ENCODE measurements around the gene LRCH4. TPM values are rescaled to one million over a fixed set of nuclear protein-coding genes. Genes with fewer than 3 reads are reported as not detected.

LRCH4 gene
- polyA plus RNA-seq, 1 experiment, result 11.3 TPM

DNA sequence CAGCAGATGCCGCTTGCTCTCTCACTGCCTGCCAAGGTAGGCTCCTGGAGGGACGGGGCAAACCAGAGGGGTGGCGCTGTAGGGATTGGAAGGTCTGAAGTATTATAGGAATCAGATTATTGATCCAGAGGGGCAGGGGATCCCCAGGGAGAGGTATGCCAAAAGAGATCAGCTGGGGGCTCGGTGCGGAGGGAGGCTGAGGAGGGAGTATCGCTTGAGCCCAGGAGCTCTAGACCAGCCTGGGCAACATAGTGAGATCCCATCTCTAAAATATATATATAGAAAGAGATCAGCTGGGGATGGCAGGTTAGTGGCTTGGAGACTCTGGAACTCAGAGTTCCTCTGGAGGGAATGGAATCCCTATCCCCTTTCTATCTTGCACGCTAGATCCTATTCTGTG is 9.3 kb upstream of the LRCH4 start:
- CTCF ChIA-PET, result no interaction called here
- TF ChIP-seq, protein P1, sequence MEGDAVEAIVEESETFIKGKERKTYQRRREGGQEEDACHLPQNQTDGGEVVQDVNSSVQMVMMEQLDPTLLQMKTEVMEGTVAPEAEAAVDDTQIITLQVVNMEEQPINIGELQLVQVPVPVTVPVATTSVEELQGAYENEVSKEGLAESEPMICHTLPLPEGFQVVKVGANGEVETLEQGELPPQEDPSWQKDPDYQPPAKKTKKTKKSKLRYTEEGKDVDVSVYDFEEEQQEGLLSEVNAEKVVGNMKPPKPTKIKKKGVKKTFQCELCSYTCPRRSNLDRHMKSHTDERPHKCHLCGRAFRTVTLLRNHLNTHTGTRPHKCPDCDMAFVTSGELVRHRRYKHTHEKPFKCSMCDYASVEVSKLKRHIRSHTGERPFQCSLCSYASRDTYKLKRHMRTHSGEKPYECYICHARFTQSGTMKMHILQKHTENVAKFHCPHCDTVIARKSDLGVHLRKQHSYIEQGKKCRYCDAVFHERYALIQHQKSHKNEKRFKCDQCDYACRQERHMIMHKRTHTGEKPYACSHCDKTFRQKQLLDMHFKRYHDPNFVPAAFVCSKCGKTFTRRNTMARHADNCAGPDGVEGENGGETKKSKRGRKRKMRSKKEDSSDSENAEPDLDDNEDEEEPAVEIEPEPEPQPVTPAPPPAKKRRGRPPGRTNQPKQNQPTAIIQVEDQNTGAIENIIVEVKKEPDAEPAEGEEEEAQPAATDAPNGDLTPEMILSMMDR (IDR thresholded peaks at IDR 0.05; ENCODE audit: low read depth, low read length), result no peak
- H3K27ac ChIP-seq (ENCODE audit: low read depth, low read length), result no peak overlapping the region
- no peak for DNase-seq (ENCODE audit: low read depth, low spot score)
- H3K9me3 ChIP-seq (ENCODE audit: control insufficient read depth, insufficient read depth, low read length), result no peaks in the 10 kb centered on the region
- H3K4me3 ChIP-seq (ENCODE audit: low read depth, low read length), result no peak overlapping the region
- POLR2A ChIA-PET, result interaction anchor here (3.3 kb wide), 1 partner anchor 9 kb away, joined by 9 read pairs; the partner anchor contains the start of genes FBXO24 and LRCH4
- no peaks in the 10 kb centered on the region for H3K27me3 ChIP-seq (ENCODE audit: control insufficient read depth, insufficient read depth, low read length)

DNA sequence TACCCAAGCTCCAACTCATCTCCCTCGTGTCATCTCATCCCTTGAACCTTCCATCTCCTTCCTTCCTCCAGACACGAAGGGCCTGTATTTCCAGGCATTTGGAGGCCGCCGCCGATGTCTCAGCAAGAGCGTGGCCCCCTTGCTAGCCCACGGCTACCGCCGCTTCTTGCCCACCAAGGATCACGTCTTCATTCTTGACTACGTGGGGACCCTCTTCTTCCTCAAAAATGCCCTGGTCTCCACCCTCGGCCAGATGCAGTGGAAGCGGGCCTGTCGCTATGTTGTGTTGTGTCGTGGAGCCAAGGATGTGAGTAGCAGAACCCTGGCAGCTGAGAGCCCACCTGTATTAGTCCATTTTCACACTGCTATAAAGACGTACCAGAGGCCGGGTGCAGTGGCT is 5.7 kb upstream of the LRCH4 start:
- ChIA-PET CTCF (no interaction called here), POLR2A (no interaction called here)
- DNase-seq (ENCODE audit: low read depth, low spot score), result no peak
- H3K27me3 ChIP-seq (ENCODE audit: control insufficient read depth, insufficient read depth, low read length), result no peaks in the 10 kb centered on the region
- H3K27ac ChIP-seq (ENCODE audit: low read depth, low read length), result no peak overlapping the region
- no peak overlapping the region for H3K4me3 ChIP-seq (ENCODE audit: low read depth, low read length)
- TF ChIP-seq, protein P1 (IDR thresholded peaks at IDR 0.05; ENCODE audit: low read depth, low read length), result no peak
- no peaks in the 10 kb centered on the region for H3K9me3 ChIP-seq (ENCODE audit: control insufficient read depth, insufficient read depth, low read length)

DNA sequence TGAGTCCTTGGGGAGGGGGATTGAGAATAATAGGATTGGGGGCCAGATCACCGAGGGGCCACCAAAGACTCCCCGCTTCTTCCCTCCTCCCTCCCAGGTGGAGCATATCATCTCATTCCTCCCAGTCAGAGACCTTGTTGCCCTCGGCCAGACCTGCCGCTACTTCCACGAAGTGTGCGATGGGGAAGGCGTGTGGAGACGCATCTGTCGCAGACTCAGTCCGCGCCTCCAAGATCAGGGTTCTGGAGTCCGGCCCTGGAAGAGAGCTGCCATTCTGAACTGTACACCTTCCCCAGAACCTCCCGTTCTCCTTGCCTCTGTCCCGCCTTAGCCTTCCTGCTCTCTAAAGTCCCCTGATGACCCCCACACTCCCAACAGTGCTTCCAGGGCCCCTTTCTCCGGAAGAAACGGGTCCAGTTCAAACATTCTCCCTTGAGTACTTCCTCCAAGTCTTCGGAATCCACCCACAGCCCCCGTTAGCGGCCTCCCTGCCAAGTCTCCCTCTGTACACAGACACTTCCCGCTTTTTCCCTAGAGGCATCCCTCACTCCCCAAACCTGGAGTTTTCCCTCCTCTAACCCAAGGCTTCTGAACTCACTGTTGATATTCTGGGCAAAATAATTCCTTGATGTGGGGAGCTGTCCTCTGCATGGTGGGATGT is 4.3 kb upstream of the LRCH4 start:
- no peak for DNase-seq (ENCODE audit: low read depth, low spot score)
- H3K27ac ChIP-seq (ENCODE audit: low read depth, low read length), result no peak overlapping the region
- POLR2A ChIA-PET, result interaction anchor here (0.6 kb wide), 1 partner anchor 105 kb away, joined by 6 read pairs; no protein-coding TSS in a partner anchor
- H3K4me3 ChIP-seq (ENCODE audit: low read depth, low read length), result no peak overlapping the region
- CTCF ChIA-PET, result interaction anchor here (0.6 to 2.2 kb wide), 2 partner anchors 17 to 25 kb away, joined by 4 to 9 read pairs; no protein-coding TSS in a partner anchor
- no peaks in the 10 kb centered on the region; the same call in 1 of the 2 replicates for H3K9me3 ChIP-seq (ENCODE audit: control insufficient read depth, insufficient read depth, low read length)
- TF ChIP-seq, protein P1 (IDR thresholded peaks at IDR 0.05; ENCODE audit: low read depth, low read length), result no peak
- H3K27me3 ChIP-seq (ENCODE audit: control insufficient read depth, insufficient read depth, low read length), result no peaks in the 10 kb centered on the region

DNA sequence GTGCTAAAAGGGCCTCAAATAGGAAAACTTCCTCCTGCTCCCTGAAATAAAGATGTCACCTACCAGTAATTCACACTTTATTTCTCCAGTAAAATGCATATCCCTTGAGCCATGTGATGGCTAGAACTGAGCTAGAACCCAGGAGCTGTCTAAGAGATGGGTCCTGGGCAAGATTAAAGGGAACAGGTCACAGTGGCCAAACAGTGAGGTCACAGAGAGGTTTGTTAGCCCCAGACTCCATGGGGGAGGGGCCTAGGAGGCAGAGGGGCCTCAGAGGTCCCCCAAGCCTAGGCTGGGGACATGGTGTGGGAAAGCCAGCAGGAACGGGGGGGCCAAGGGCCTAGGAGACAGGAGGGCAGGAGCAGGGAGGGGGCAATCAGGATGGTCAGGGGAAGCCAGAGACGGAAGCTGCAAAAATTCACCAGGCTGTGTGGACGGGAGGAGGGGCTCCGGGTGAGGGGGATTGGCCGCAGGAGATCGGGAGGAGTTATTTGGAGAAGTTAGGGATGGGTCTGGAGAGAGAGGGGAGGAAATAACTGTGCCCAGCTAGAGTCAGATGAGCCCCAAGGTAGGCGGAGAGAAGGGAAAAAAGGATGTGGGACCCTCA is 3.5 kb upstream of the LRCH4 start:
- TF ChIP-seq, protein P1 (IDR thresholded peaks at IDR 0.05; ENCODE audit: low read depth, low read length), result no peak
- Histone ChIP-seq H3K4me3 (ENCODE audit: low read depth, low read length) (no peak overlapping the region), H3K27ac (ENCODE audit: low read depth, low read length) (no peak overlapping the region), H3K9me3 (ENCODE audit: control insufficient read depth, insufficient read depth, low read length) (no peaks in the 10 kb centered on the region; the same call in 1 of the 2 replicates), H3K27me3 (ENCODE audit: control insufficient read depth, insufficient read depth, low read length) (no peaks in the 10 kb centered on the region)
- ChIA-PET CTCF (interaction anchor here (0.9 to 2.2 kb wide), 4 partner anchors 13 to 106 kb away, joined by 3 to 9 read pairs (median 5); partner anchors contain the start of genes MOSPD3, NYAP1 and PCOLCE), POLR2A (interaction anchor here (0.6 to 1.1 kb wide), 3 partner anchors 9 to 104 kb away, joined by 3 to 6 read pairs (median 5); partner anchors contain the start of gene PCOLCE)
- no peak for DNase-seq (ENCODE audit: low read depth, low spot score)

DNA sequence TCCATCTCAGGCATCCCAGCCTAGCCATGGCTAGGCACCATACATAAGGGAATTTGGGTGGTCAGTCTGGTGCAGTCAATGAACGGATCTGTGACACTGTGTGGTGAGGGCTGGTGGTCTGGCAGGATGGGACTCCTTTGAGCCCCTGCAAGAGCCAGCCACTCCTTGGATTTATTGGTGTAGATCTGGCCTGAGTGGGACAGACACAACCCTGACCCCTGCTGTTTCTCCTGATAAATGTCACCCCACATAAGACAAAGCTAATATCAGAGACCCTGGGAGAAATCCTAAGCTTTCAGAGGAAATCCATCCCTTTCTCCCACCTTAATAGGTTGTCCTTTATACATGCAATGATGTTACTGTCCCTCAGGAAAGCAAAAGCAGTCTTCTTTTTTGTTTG is 2.5 kb upstream of the LRCH4 start:
- H3K27me3 ChIP-seq (ENCODE audit: control insufficient read depth, insufficient read depth, low read length), result no peaks in the 10 kb centered on the region
- POLR2A ChIA-PET, result interaction anchor here (0.5 to 1.1 kb wide), 5 partner anchors 10 to 159 kb away, joined by 3 to 5 read pairs (median 3); partner anchors contain the start of genes MEPCE and PCOLCE
- no peak for DNase-seq (ENCODE audit: low read depth, low spot score)
- no peaks in the 10 kb centered on the region; the same call in 1 of the 2 replicates for H3K9me3 ChIP-seq (ENCODE audit: control insufficient read depth, insufficient read depth, low read length)
- TF ChIP-seq, protein P1 (IDR thresholded peaks at IDR 0.05; ENCODE audit: low read depth, low read length), result peak; percentile 48
- CTCF ChIA-PET, result interaction anchor here (0.6 to 2.2 kb wide), 9 partner anchors 14 to 119 kb away, joined by 3 to 15 read pairs (median 7); partner anchors contain the start of genes GNB2, MOSPD3 and PCOLCE
- no peak overlapping the region for H3K27ac ChIP-seq (ENCODE audit: low read depth, low read length)
- H3K4me3 ChIP-seq (ENCODE audit: low read depth, low read length), result no peak overlapping the region
